Effector memory CD4-positive, alpha-beta T cell (primary cell): ENCODE measurements around the gene SVIL.
"Not testable (repeated sequence)": the region's sequence is repeated elsewhere in the genome, so short reads cannot be mapped to it uniquely, and the experiment has no call there.

ENCODE experiments used
- DNase-seq, 3 donors: peaks; one replicate each; pipeline ENCODE4 v3.0.0-alpha.2; 2020
- H3K27ac ChIP-seq: 2 replicates; pipeline ENCODE4 v1.7.0; 2013; ENCODE audit warnings: mild to moderate bottlenecking, low read length, moderate library complexity; ENCODE audit not compliant: insufficient read depth, poor library complexity, severe bottlenecking
- H3K27me3 ChIP-seq: replicated peaks from 2 replicates; pipeline ENCODE4 v1.7.0; 2013; ENCODE audit warnings: mild to moderate bottlenecking, low read length; ENCODE audit not compliant: insufficient read depth, control insufficient read depth, poor library complexity, severe bottlenecking
- H3K36me3 ChIP-seq: 2 replicates; pipeline ENCODE4 v1.7.0; 2013; ENCODE audit warnings: mild to moderate bottlenecking, low read length, moderate library complexity; ENCODE audit not compliant: control insufficient read depth, insufficient read depth
- H3K4me1 ChIP-seq: 2 replicates; pipeline ENCODE4 v1.7.0; 2013; ENCODE audit warnings: low read length, mild to moderate bottlenecking; ENCODE audit not compliant: control insufficient read depth, insufficient read depth, poor library complexity, severe bottlenecking
- H3K4me3 ChIP-seq: 2 replicates; pipeline ENCODE4 v1.7.0; 2013; ENCODE audit warnings: low read length, low read depth, mild to moderate bottlenecking; ENCODE audit not compliant: insufficient read depth, poor library complexity, severe bottlenecking
- H3K9me3 ChIP-seq: 2 replicates; pipeline ENCODE4 v1.7.0; 2013; ENCODE audit warnings: mild to moderate bottlenecking, low read length, moderate library complexity; ENCODE audit not compliant: control insufficient read depth

The SVIL gene

DNA sequence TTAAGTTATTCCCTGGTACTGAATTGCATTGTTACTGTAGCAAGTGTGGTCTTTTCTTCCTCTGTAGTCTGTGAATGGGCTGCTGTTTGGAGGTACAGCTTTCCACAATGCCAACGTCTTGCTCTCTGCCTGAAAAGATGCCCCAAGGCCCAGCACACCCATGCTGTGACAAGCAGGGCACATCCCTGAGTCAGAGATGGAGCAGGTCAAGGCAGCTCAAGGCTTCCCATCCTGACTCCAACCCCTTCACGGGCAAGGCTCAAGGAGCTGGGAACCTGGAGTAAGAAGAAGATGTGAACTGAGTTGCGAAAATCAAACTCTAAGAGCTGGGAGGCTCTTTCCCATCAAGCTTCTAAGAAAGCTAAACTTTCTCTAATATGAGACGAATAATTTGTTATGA is 27.2 kb downstream of the SVIL start:
- Histone ChIP-seq H3K27me3 (no peaks in the 10 kb centered on the region), H3K27ac (no peak overlapping the region), H3K4me3 (no peak overlapping the region), H3K9me3 (no peaks in the 10 kb centered on the region), H3K36me3 (no peaks in the 10 kb centered on the region), H3K4me1 (no peaks in the 10 kb centered on the region)
- no peak for DNase-seq

DNA sequence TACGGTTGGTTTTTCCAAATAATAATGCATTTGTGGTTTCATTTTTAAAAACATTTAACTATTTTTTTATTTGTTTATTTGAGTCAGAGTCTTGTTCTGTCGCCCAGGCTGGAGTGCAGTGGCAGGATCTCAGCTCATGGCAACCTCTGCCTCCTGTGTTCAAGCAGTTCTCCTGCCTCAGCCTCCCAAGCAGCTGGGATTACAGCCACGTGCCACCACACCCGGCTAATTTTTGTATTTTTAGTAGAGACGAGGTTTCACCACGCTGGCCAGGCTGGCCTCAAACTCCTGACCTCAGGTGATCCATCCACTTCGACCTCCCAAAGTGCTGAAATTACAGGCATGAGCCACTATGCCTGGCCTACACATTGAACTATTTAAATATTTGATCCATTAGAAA is 28.1 kb downstream of the SVIL start:
- not testable (repeated sequence) for H3K27ac ChIP-seq, H3K27me3 ChIP-seq, H3K4me3 ChIP-seq

DNA sequence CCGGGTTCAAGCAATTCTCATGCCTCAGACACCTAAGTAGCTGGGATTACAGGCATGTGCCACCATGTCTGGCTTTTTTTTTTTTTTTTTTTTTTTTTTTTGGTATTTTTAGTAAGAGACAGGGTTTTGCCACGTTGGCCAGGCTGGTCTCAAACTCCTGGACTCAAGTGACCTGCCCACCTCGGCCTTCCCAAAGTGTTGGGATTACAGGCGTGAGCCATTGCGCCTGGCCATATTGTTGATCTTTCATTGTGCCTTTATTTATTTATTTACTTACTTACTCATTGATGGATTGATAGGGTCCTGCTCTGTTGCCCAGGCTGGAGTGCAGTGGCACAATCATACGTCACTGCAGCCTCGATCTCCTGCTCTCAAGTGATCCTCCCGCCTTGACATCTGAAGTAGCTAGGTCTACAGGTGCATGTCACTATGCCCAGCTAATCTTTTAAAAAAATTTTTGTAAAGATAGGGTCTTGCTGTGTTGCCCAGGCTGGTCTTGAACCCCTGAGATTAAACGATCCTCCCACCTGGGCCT is 30.4 kb downstream of the SVIL start:
- Histone ChIP-seq H3K9me3 (no peaks in the 10 kb centered on the region), H3K4me1 (no peaks in the 10 kb centered on the region), H3K36me3 (no peaks in the 10 kb centered on the region), H3K27me3 (no peaks in the 10 kb centered on the region), H3K4me3 (no peak overlapping the region), H3K27ac (no peak overlapping the region)
- DNase-seq, result no peak

More for the DNA sequence above, 28.1 kb downstream of the SVIL start:
- H3K36me3 ChIP-seq, H3K9me3 ChIP-seq, H3K4me1 ChIP-seq, DNase-seq: not testable (repeated sequence)

DNA sequence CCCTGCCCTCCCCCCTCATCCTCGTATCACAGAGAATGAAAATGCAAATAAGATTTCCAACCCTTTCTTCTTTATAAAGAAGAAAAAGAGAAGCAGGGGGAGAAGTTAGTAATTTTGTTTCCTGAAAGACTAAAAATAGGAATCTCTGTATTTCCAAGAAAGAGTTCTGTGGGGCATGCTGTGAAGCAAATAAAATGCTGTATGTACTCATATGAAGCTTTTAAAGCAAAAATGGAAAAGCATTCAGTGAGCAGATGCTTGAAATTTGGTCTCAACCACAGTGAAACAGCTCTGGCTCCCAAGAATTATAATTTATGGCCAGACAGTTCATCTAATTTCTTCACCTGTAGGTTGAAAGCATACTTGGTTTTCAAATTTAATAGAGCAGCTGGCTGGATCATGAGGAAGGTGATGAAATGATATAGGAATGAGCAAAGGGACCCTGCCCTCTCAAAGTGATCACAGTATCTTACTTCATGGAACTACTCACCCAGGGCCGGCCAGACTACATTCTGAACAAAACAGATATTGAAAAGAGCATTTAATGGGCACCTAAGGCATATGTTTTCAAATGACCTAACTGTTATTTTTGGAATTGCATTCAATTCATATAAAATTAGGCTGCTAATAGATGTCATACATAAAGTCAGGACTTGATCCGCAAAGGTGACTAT is 31.4 kb downstream of the SVIL start:
- Histone ChIP-seq H3K27ac (no peak overlapping the region), H3K4me3 (no peak overlapping the region), H3K27me3 (no peaks in the 10 kb centered on the region), H3K36me3 (no peaks in the 10 kb centered on the region), H3K4me1 (no peaks in the 10 kb centered on the region), H3K9me3 (no peaks in the 10 kb centered on the region)
- DNase-seq, result no peak

DNA sequence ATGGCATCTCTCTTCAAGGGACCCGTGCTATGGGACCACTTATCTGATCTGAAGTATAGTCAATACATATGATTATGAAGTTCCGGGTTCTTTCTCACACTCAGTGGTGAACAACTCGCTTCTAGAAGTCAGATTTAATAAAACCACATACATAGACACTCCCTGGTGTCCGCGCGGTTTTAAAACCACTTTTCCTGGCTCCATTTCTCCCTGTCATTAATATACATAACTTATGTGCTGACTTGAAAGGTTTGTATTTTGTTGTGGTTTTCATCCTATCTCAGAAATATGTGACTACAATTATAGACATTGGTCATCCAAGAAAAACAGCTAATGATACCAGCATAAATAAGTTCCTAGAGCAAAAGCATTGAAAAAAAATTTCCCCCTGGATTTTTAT is 34.0 kb downstream of the SVIL start:
- Histone ChIP-seq H3K4me3 (no peak overlapping the region), H3K27ac (no peak overlapping the region), H3K9me3 (no peaks in the 10 kb centered on the region), H3K36me3 (no peaks in the 10 kb centered on the region), H3K4me1 (no peaks in the 10 kb centered on the region), H3K27me3 (no peaks in the 10 kb centered on the region)
- DNase-seq, result no peak

DNA sequence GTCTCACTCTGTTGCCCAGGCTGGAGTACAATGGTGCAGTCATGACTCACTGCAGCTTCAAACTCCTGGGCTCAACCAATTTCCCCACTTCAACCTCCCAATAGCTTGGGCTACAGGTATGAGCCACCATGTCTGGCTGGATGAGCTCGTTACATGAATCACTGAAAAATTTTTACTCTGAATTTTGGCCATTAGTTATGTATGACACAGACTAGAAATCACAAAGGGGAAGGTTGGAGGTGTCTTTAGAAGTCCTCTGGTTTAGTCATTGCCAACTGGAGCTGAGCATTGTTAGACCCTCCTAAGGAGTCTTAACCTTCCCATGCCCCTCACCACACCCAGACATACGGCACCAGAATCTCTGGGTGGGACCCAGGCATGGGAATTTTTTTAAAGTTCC is 34.7 kb downstream of the SVIL start:
- no peaks in the 10 kb centered on the region for H3K27me3 ChIP-seq
- no peaks in the 10 kb centered on the region for H3K36me3 ChIP-seq
- no peak for DNase-seq
- H3K27ac ChIP-seq, result no peak overlapping the region
- no peaks in the 10 kb centered on the region for H3K4me1 ChIP-seq
- H3K9me3 ChIP-seq, result no peaks in the 10 kb centered on the region
- no peak overlapping the region for H3K4me3 ChIP-seq

DNA sequence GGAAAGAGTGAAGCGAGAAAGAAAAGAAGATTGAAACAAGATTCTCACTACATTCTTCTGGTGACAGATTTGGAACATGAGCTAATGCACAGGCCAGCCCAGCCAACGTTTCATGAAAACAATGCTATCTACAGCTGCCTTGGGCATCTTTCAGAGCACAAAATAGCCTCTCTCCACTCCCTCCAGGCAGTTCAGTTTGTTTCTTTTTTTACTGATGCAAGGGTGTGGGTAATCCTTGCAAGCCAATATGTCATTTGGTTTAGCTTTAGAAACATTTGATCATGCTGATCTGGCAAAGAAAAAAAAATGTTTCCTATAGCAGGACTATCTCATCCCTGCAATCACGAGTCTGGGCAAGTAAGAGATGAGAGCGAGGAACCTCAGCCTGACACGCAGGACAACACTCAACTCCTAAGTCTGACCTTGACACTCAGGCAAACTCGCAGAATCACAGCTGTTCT is 35.9 kb downstream of the SVIL start:
- no peak overlapping the region for H3K4me3 ChIP-seq
- H3K36me3 ChIP-seq, result no peaks in the 10 kb centered on the region
- no peaks in the 10 kb centered on the region for H3K27me3 ChIP-seq
- H3K9me3 ChIP-seq, result no peaks in the 10 kb centered on the region
- DNase-seq, result no peak
- no peaks in the 10 kb centered on the region for H3K4me1 ChIP-seq
- H3K27ac ChIP-seq, result no peak overlapping the region

DNA sequence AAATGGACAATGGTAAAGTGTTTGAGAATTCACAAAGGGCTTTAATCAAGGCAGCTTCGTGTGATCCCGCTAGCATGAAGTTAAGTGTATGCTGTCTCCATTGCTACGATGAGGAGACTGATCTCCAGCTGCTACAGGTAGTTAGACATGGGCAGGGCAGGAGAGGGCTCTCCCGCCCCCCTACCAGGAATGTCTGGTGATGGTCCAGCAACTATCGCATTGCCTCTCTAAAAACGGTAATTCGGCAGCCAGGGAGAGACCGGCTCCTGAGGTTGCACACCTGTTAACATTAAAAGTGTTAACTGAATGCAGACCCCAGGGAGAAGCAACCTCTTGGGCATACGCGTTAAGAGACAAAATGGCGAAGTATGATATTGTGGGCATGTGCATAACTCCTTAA is 37.9 kb downstream of the SVIL start:
- H3K9me3 ChIP-seq, result no peaks in the 10 kb centered on the region
- H3K4me3 ChIP-seq, result no peak overlapping the region
- H3K36me3 ChIP-seq, result no peaks in the 10 kb centered on the region
- H3K27me3 ChIP-seq, result no peaks in the 10 kb centered on the region
- no peak overlapping the region for H3K27ac ChIP-seq
- no peaks in the 10 kb centered on the region for H3K4me1 ChIP-seq
- DNase-seq, result no peak

DNA sequence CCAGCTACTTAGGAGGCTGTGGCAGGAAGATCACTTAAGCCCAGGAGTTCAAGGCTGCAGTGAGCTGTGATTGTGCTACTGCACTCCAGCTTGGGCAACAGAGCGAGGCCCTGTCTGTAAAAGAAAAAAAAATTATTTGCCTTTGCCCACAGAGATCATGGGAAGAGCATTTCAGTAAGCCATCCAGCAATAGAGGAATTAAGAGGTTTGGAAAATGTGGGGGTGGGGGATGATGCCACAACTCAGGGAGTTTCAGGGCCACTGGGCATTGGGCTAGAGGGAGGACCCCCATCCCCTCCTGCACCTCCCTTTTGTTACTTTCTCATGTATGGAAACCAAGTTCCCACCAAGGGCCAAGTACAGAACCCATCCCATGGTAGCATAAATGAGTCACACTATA is 38.4 kb downstream of the SVIL start:
- no peaks in the 10 kb centered on the region for H3K4me1 ChIP-seq
- no peak overlapping the region for H3K4me3 ChIP-seq
- H3K27me3 ChIP-seq, result no peaks in the 10 kb centered on the region
- H3K9me3 ChIP-seq, result no peaks in the 10 kb centered on the region
- H3K27ac ChIP-seq, result no peak overlapping the region
- H3K36me3 ChIP-seq, result no peaks in the 10 kb centered on the region
- DNase-seq, result no peak

DNA sequence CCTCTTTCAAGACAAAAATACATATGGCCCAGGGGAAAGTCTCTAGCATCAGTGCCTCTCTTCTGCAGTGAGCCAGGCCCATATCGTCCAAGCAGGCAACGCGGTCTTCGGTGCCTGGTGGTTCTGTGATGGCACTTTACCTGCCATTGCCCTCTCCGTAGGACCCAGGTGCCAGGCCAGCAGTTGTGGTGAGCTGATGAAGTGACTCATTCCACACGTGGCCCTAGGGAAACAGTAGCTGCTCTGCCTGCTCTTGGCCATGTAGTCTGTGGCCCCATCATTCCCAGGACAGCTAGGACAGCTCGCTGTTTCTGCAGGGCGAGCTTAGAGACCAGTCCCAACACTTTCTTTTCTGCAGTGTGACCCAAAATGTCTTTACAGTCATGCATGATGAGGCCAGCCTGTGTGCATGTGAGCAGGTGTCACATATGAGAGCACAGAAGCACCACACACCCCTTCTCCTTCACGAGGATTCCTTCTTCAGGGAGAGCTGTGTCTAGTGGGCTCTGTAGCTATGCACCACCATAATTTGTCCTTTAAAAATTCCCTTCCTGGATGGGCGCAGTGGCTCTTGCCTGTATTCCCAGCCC is 39.0 kb downstream of the SVIL start:
- no peaks in the 10 kb centered on the region for H3K36me3 ChIP-seq
- DNase-seq, result no peak
- peaks cover 3% of the 10 kb centered on the region for H3K4me1 ChIP-seq
- no peak overlapping the region for H3K4me3 ChIP-seq
- no peak overlapping the region for H3K27ac ChIP-seq
- no peaks in the 10 kb centered on the region for H3K9me3 ChIP-seq
- no peaks in the 10 kb centered on the region for H3K27me3 ChIP-seq
